Endodermal cell (in vitro differentiated cells): ENCODE data around the gene DHRS9. TPM values are rescaled to one million over a fixed set of nuclear protein-coding genes. Genes with fewer than 3 reads are reported as not detected.

Source experiments
- DNase-seq: peaks from one replicate; pipeline ENCODE4 v3.0.0-alpha.2; 2017
- H3K27ac ChIP-seq: 2 replicates; pipeline ENCODE4 v1.5.1; 2013; ENCODE audit warnings: mild to moderate bottlenecking, low read depth, low read length, moderate library complexity
- H3K27me3 ChIP-seq: 2 replicates; pipeline ENCODE4 v1.6.1; 2013; ENCODE audit warnings: mild to moderate bottlenecking, low read length, moderate library complexity; ENCODE audit not compliant: insufficient read depth, control insufficient read depth, poor library complexity, severe bottlenecking
- H3K36me3 ChIP-seq: 2 replicates; pipeline ENCODE4 v1.7.0; 2013; ENCODE audit warnings: mild to moderate bottlenecking, low read length, moderate library complexity; ENCODE audit not compliant: control insufficient read depth, insufficient read depth
- H3K4me1 ChIP-seq: one replicate; pipeline ENCODE4 v1.7.0; 2013; ENCODE audit warnings: low read length; ENCODE audit not compliant: control insufficient read depth, insufficient read depth
- H3K4me3 ChIP-seq: 2 replicates; pipeline ENCODE4 v1.5.1; 2013; ENCODE audit warnings: mild to moderate bottlenecking, low read length, moderate library complexity
- H3K9ac ChIP-seq: 2 replicates; pipeline ENCODE4 v1.6.1; 2013; ENCODE audit warnings: mild to moderate bottlenecking, low read length, moderate library complexity; ENCODE audit not compliant: poor library complexity, severe bottlenecking; ENCODE audit errors: extremely low read depth
- H3K9me3 ChIP-seq: 2 replicates; pipeline ENCODE4 v1.6.1; 2013; ENCODE audit warnings: mild to moderate bottlenecking, low read length, moderate library complexity; ENCODE audit not compliant: control insufficient read depth
- H3K27ac Mint-ChIP-seq: 2 replicates; pipeline ENCODE4 v1.8.0; 2020; ENCODE audit warnings: mixed read lengths
- H3K27me3 Mint-ChIP-seq: 2 replicates; pipeline ENCODE4 v1.8.0; 2021; ENCODE audit warnings: mild to moderate bottlenecking, mixed read lengths; ENCODE audit not compliant: insufficient read depth
- H3K36me3 Mint-ChIP-seq: 2 replicates; pipeline ENCODE4 v1.8.0; 2020; ENCODE audit warnings: low read depth, mixed read lengths
- H3K4me1 Mint-ChIP-seq: 2 replicates; pipeline ENCODE4 v1.8.0; 2020; ENCODE audit warnings: mixed read lengths
- H3K4me3 Mint-ChIP-seq: 2 replicates; pipeline ENCODE4 v1.8.0; 2020; ENCODE audit warnings: mild to moderate bottlenecking, moderate library complexity, mixed read lengths
- H3K9me3 Mint-ChIP-seq: 2 replicates; pipeline ENCODE4 v1.8.0; 2020; ENCODE audit warnings: mild to moderate bottlenecking, mixed read lengths
- WGBS, 2 experiments: methylation state at CpG; one replicate each; pipeline versions ENCODE4 v1.1.5 to v1.1.7; 2013; ENCODE audit warnings: missing lambda C conversion rate in 2 of 2, mixed read lengths in 1 of 2; ENCODE audit not compliant: insufficient coverage in 1 of 2, insufficient read length in 1 of 2; 5-methylcytosine and 5-hydroxymethylcytosine counted together
- long read RNA-seq, 4 experiments: library from polyadenylated mRNA in 2 of 4; library from RNA in 1 of 4; library from capped mRNA in 1 of 4; stranded (forward) in 3 of 4; unstranded in 1 of 4; transcript quantifications; one replicate each; pipeline ENCODE4 v2.0.0, GENCODE V29; 2020 to 2021; ENCODE audit warnings: inconsistent platforms in 1 of 4
- polyA plus RNA-seq, 2 experiments: library from polyadenylated mRNA; stranded (reverse); fragments of 50-300 nt; gene quantifications; one replicate each; pipeline ENCODE4 v1.2.3, GENCODE V29; 2013
- total RNA-seq, 2 donors: library from RNA; stranded (reverse); fragmentation: NEBNext Ultra II Directional in 1 of 2; extraction: Animal tissue kit (Norgen Biotek cat#: 25700) in 1 of 2; gene quantifications; 2 replicates in 1 of 2; 3 replicates in 1 of 2; pipeline ENCODE4 v1.2.1, GENCODE V29; 2021
- TF ChIP-seq, protein P1 (sequence below): fragments of 200-600 bp; sonication (generic); conservative IDR thresholded peaks from 2 replicates; pipeline ENCODE4 v1.5.0; 2021; ENCODE audit warnings: antibody characterized with exemption, mild to moderate bottlenecking

The DHRS9 gene
- not detected for total RNA-seq
- 0.14 TPM for polyA plus RNA-seq (2013, experiment 1 of 2)
- 0.17 TPM for polyA plus RNA-seq (2013, experiment 2 of 2)
- long read RNA-seq, experiment 1: 0 reads
- long read RNA-seq, experiment 2: 0 reads
- long read RNA-seq, experiment 3: 0 reads
- long read RNA-seq, experiment 4: 0 reads

DNA sequence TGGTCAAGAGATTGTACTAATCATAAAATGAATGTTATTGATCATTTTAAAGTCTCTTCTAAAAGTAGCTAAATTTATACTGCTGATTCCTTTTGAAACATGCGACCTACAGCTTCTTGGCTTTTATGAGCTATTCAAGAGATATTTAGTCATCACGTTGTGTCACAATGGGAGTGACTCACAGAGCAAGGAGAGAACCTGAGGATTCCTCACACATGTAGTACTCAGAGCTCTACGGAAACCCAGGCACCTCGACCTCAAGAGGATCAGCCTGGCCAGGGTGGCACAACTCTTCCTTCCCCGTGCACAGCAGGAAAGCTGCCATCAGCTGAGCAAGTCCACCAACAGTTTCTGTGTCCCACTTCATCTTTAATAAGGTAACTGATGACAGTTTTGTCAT, at the start of gene DHRS9:
DHRS9 (plus strand) TSS at position 223 of the 400 bp plus-strand sequence. CDS start 12,019 bp downstream, outside the sequence.
- H3K4me1 ChIP-seq: no peaks in the 10 kb centered on the region
- H3K27me3 ChIP-seq: no peaks in the 10 kb centered on the region
- H3K27ac Mint-ChIP-seq: no peak within 1 kb of the TSS
- no peak within 1 kb of the TSS for H3K4me3 Mint-ChIP-seq
- H3K4me1 Mint-ChIP-seq: no peaks in the 10 kb centered on the region
- H3K36me3 ChIP-seq: no peaks in the 10 kb centered on the region
- no peaks in the 10 kb centered on the region for H3K9me3 ChIP-seq
- no peak within 1 kb of the TSS for H3K27ac ChIP-seq
- no peaks in the 10 kb centered on the region for H3K9me3 Mint-ChIP-seq
- H3K27me3 Mint-ChIP-seq: no peaks in the 10 kb centered on the region
- no peak within 1 kb of the TSS for H3K9ac ChIP-seq
- DNase-seq: no peak
- H3K4me3 ChIP-seq: no peak within 1 kb of the TSS
- WGBS, 2 experiments: 80 to 84% methylated on average over 4 to 5 of the region's 5 CpGs
- no peaks in the 10 kb centered on the region for H3K36me3 Mint-ChIP-seq
- TF ChIP-seq, protein P1, sequence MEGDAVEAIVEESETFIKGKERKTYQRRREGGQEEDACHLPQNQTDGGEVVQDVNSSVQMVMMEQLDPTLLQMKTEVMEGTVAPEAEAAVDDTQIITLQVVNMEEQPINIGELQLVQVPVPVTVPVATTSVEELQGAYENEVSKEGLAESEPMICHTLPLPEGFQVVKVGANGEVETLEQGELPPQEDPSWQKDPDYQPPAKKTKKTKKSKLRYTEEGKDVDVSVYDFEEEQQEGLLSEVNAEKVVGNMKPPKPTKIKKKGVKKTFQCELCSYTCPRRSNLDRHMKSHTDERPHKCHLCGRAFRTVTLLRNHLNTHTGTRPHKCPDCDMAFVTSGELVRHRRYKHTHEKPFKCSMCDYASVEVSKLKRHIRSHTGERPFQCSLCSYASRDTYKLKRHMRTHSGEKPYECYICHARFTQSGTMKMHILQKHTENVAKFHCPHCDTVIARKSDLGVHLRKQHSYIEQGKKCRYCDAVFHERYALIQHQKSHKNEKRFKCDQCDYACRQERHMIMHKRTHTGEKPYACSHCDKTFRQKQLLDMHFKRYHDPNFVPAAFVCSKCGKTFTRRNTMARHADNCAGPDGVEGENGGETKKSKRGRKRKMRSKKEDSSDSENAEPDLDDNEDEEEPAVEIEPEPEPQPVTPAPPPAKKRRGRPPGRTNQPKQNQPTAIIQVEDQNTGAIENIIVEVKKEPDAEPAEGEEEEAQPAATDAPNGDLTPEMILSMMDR: no peak

DNA sequence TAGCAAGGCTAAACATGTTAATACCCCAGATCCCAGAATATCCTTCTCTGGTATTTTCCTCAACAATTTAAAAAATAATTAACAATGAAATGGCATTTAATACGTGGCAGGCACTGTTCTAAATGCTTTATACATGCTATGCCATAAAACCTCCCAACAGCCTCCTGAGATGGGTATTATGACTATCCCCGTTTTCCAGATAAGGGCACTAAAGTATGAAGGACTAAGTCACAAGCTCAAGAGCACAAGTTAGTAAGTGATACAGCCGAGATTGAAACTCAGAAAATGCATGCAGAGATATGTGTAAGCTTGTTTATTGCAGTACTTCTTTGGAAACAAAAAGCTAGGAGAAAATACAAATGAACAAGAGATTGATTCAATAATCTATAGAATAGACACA, 46.2 kb upstream of the DHRS9 start:
- Histone ChIP-seq H3K4me1 (no peaks in the 10 kb centered on the region), H3K9ac (no peak overlapping the region), H3K27ac (no peak overlapping the region), H3K9me3 (no peaks in the 10 kb centered on the region), H3K4me3 (no peak overlapping the region), H3K27me3 (no peaks in the 10 kb centered on the region), H3K36me3 (no peaks in the 10 kb centered on the region)
- no peaks in the 10 kb centered on the region for H3K9me3 Mint-ChIP-seq
- no peak overlapping the region for H3K4me3 Mint-ChIP-seq
- no peaks in the 10 kb centered on the region for H3K36me3 Mint-ChIP-seq
- no peak overlapping the region for H3K27ac Mint-ChIP-seq
- TF ChIP-seq, protein P1: no peak
- peaks cover 6% of the 10 kb centered on the region for H3K4me1 Mint-ChIP-seq
- H3K27me3 Mint-ChIP-seq: no peaks in the 10 kb centered on the region
- DNase-seq: no peak
- 94 to 100% methylated on average over 2 to 3 of the region's 3 CpGs for WGBS, 2 experiments

DNA sequence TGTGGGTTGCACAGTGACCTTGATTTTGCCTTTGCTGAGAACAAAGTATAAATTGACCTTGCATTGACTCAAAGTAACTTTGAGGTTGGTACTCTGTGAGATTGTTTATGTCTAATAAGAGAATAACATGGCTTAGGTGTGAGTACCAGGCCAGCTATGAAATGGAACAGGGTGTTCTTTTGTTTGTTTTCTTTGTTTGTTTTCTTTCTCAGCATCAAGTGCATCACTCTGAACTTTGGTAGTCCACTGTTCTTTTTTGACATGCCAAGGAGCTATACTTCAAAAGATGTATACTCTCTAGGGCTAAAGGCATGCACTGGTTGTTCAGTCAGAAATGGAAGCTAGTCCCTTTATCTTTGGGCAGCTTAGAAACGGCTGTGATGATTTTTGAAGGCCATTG, 43.3 kb upstream of the DHRS9 start:
- H3K9me3 ChIP-seq: no peaks in the 10 kb centered on the region
- no peaks in the 10 kb centered on the region for H3K36me3 Mint-ChIP-seq
- no peak overlapping the region for H3K27ac Mint-ChIP-seq
- no peak overlapping the region for H3K4me3 Mint-ChIP-seq
- H3K9ac ChIP-seq: no peak overlapping the region
- H3K27ac ChIP-seq: no peak overlapping the region
- peaks cover 16% of the 10 kb centered on the region for H3K4me1 Mint-ChIP-seq
- no peak for DNase-seq
- TF ChIP-seq, protein P1: no peak
- peaks cover 6% of the 10 kb centered on the region for H3K4me1 ChIP-seq
- no peaks in the 10 kb centered on the region for H3K36me3 ChIP-seq
- H3K4me3 ChIP-seq: no peak overlapping the region
- no peaks in the 10 kb centered on the region for H3K27me3 Mint-ChIP-seq
- H3K9me3 Mint-ChIP-seq: peaks cover 2% of the 10 kb centered on the region
- 68 to 90% methylated on average over 1 of the region's 1 CpG for WGBS, 2 experiments
- H3K27me3 ChIP-seq: no peaks in the 10 kb centered on the region
